Erythroblast (primary cell): ENCODE results near the gene AKR7A2.

Source experiments
- GATA1 ChIP-seq: IDR thresholded peaks from 2 replicates; pipeline ENCODE4 v1.6.1; 2011; ENCODE audit warnings: low read depth, mild to moderate bottlenecking, control low read depth, low read length, moderate library complexity
- POLR2A ChIP-seq: IDR thresholded peaks from 2 replicates; pipeline ENCODE4 v1.6.1; 2011; ENCODE audit warnings: mild to moderate bottlenecking, low read length

DNA sequence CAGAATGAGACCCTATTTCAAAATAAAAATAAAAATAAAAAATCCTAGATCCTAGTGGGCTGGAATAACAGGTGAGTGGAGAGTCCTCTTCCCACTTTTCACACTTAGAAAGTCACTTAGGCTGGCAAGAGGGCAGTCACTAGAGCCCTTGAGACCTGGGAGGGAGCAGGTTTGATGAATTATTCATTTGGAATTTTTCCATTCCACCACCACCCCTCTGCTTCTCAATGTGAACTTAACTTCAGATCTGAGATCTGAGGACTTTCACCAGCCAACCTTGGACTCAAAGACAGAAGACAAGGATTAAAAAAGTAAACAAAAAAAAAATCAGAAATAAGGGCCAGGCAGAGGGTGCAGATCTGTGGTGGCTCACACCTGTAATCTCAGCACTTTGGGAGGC, 39.9 kb downstream of the AKR7A2 start:
- no peak for TF ChIP-seq POLR2A
- no peak for TF ChIP-seq GATA1
